Loucy (cell line): ENCODE measurements around the gene RHOT2.

ENCODE experiments used
- H2AFZ ChIP-seq: fragments of 200-600 bp; sonication (generic); 2 replicates; pipeline ENCODE4 v1.6.0; 2016; ENCODE audit warnings: antibody characterized with exemption, mild to moderate bottlenecking, low read length, moderate library complexity
- H3F3A ChIP-seq: fragments of 200-600 bp; 2 replicates; pipeline ENCODE4 v1.6.0; 2016; ENCODE audit warnings: antibody characterized with exemption, low read depth, mild to moderate bottlenecking
- H3K27me3 ChIP-seq: fragments of 200-600 bp; sonication (generic); 2 replicates; pipeline ENCODE4 v1.6.1; 2014; ENCODE audit warnings: low read length, mild to moderate bottlenecking; ENCODE audit not compliant: insufficient read depth, poor library complexity, severe bottlenecking
- H3K36me3 ChIP-seq: fragments of 200-600 bp; sonication (generic); 2 replicates; pipeline ENCODE4 v1.6.1; 2016; ENCODE audit warnings: low read length; ENCODE audit not compliant: insufficient read depth
- H3K4me1 ChIP-seq: fragments of 200-600 bp; sonication (generic); 2 replicates; pipeline ENCODE4 v1.5.1; 2014; ENCODE audit warnings: low read length, mild to moderate bottlenecking; ENCODE audit not compliant: insufficient read depth, poor library complexity, severe bottlenecking
- H3K4me2 ChIP-seq: fragments of 200-600 bp; sonication (generic); 2 replicates; pipeline ENCODE4 v1.6.0; 2014; ENCODE audit warnings: antibody characterized with exemption, low read length, low read depth, mild to moderate bottlenecking; ENCODE audit not compliant: poor library complexity, severe bottlenecking
- H3K4me3 ChIP-seq: fragments of 200-600 bp; sonication (generic); 2 replicates; pipeline ENCODE4 v1.5.1; 2014; ENCODE audit warnings: low read length, mild to moderate bottlenecking, mixed read lengths; ENCODE audit not compliant: poor library complexity, severe bottlenecking
- H3K79me2 ChIP-seq: fragments of 200-600 bp; sonication (generic); 2 replicates; pipeline ENCODE4 v1.6.1; 2014; ENCODE audit warnings: low read length; ENCODE audit not compliant: insufficient read depth
- H3K9ac ChIP-seq: fragments of 200-600 bp; sonication (generic); 2 replicates; pipeline ENCODE4 v1.6.0; 2014; ENCODE audit warnings: mild to moderate bottlenecking, low read depth, low read length, moderate library complexity; ENCODE audit not compliant: poor library complexity, severe bottlenecking
- H3K9me2 ChIP-seq: fragments of 200-600 bp; sonication (generic); replicated peaks from 2 replicates; pipeline ENCODE4 v1.6.1; 2016; ENCODE audit warnings: low read depth, low read length, mixed read lengths
- H3K9me3 ChIP-seq: fragments of 200-600 bp; sonication (generic); 2 replicates; pipeline ENCODE4 v1.6.1; 2014; ENCODE audit warnings: mild to moderate bottlenecking, antibody characterized with exemption, low read length, low read depth; ENCODE audit not compliant: insufficient read depth
- H4K20me1 ChIP-seq: fragments of 200-600 bp; sonication (generic); 2 replicates; pipeline ENCODE4 v1.6.0; 2014; ENCODE audit warnings: antibody characterized with exemption, low read length, mild to moderate bottlenecking; ENCODE audit not compliant: insufficient read depth, poor library complexity, severe bottlenecking
- CTCF ChIP-seq: fragments of 200-600 bp; sonication (generic); conservative IDR thresholded peaks from 2 replicates; pipeline ENCODE4 v1.5.1; 2014; ENCODE audit warnings: mild to moderate bottlenecking, antibody characterized with exemption, low read length
- EZH2phosphoT487 ChIP-seq: fragments of 200-600 bp; IDR thresholded peaks from 2 replicates; pipeline ENCODE4 v1.6.1; 2018; ENCODE audit warnings: antibody characterized with exemption, mild to moderate bottlenecking, moderate library complexity, borderline replicate concordance

The RHOT2 gene

GRCh38 chr16:642189-643049 lies 25.5 kb upstream of the RHOT2 start:
- peaks cover 6% of the 10 kb centered on the region for H3K4me1 ChIP-seq
- H3K79me2 ChIP-seq, result peaks cover 5% of the 10 kb centered on the region; the same call in 1 of the 2 replicates
- H3K27me3 ChIP-seq, result no peaks in the 10 kb centered on the region
- H3K9me3 ChIP-seq, result no peaks in the 10 kb centered on the region
- peak overlapping the region; percentile 62 for H3K9ac ChIP-seq
- TF ChIP-seq EZH2phosphoT487 (no peak), CTCF (no peak)
- peak overlapping the region; percentile 76 for H3K4me2 ChIP-seq
- H3F3A ChIP-seq, result no peaks in the 10 kb centered on the region
- H2AFZ ChIP-seq, result no peak overlapping the region; the same call in 1 of the 2 replicates
- H3K9me2 ChIP-seq, result no peaks in the 10 kb centered on the region
- no peaks in the 10 kb centered on the region for H3K36me3 ChIP-seq
- no peaks in the 10 kb centered on the region for H4K20me1 ChIP-seq
- peak overlapping the region; percentile 82 for H3K4me3 ChIP-seq

DNA sequence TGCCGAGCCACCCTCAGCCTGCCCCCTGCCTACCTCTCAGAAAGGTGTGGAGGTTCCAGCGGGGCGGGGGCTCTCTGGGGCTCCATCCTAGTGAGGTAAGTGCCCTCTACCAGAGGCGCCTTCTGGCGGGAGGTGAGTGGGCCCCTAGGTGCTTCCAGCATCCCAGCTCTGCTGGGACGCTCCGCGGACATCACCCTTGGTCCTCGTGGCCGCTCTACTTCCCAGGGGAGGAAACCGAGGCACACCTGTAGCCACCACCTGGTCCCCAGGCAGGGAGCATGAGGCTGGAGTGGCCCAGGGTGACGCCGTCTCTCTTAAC lies 24.9 kb upstream of the RHOT2 start:
- Histone ChIP-seq H3K27me3 (no peaks in the 10 kb centered on the region), H3K79me2 (peaks cover 5% of the 10 kb centered on the region; the same call in 1 of the 2 replicates), H3K4me3 (peak overlapping the region; percentile 82), H3K4me2 (peak overlapping the region; percentile 76), H3K9me3 (no peaks in the 10 kb centered on the region), H2AFZ (no peak overlapping the region), H3K4me1 (peaks cover 6% of the 10 kb centered on the region), H3K9me2 (no peaks in the 10 kb centered on the region), H3K9ac (peak overlapping the region; percentile 62), H3K36me3 (no peaks in the 10 kb centered on the region), H3F3A (no peaks in the 10 kb centered on the region), H4K20me1 (no peaks in the 10 kb centered on the region)
- TF ChIP-seq CTCF, result no peak

- no peaks in the 10 kb centered on the region for H3F3A ChIP-seq
- H3K36me3 ChIP-seq, result no peaks in the 10 kb centered on the region
- no peaks in the 10 kb centered on the region for H4K20me1 ChIP-seq
- H2AFZ ChIP-seq, result no peak overlapping the region
- H3K9ac ChIP-seq, result no peak overlapping the region
- no peaks in the 10 kb centered on the region for H3K9me2 ChIP-seq
- H3K27me3 ChIP-seq, result no peaks in the 10 kb centered on the region
- no peak overlapping the region for H3K4me3 ChIP-seq
- TF ChIP-seq EZH2phosphoT487, result no peak
- no peak for TF ChIP-seq CTCF
- H3K9me3 ChIP-seq, result no peaks in the 10 kb centered on the region
- no peak overlapping the region for H3K4me2 ChIP-seq
- peaks cover 6% of the 10 kb centered on the region for H3K4me1 ChIP-seq
- H3K79me2 ChIP-seq, result peaks cover 8% of the 10 kb centered on the region; the same call in 1 of the 2 replicates
Measured at GRCh38 chr16:644556-644955, 23.4 kb upstream of the RHOT2 start.
